Ishikawa (cell line): ENCODE measurements around the gene RNF157.

Source experiments
- CEBPB ChIP-seq: IDR thresholded peaks from 2 replicates; pipeline ENCODE4 v1.6.1; 2012
- EGR1 ChIP-seq: IDR thresholded peaks from 2 replicates; pipeline ENCODE4 v1.6.1; 2012
- EP300 ChIP-seq: IDR thresholded peaks from 2 replicates; pipeline ENCODE4 v1.6.1; 2012; ENCODE audit warnings: borderline replicate concordance
- FOXM1 ChIP-seq: IDR thresholded peaks from 2 replicates; pipeline ENCODE4 v1.6.1; 2012; ENCODE audit warnings: low read depth, borderline replicate concordance
- NFIC ChIP-seq: IDR thresholded peaks from 2 replicates; pipeline ENCODE4 v1.6.1; 2012
- RAD21 ChIP-seq: IDR thresholded peaks from 2 replicates; pipeline ENCODE4 v1.6.1; 2012; ENCODE audit warnings: low read depth
- REST ChIP-seq: IDR thresholded peaks from 2 replicates; pipeline ENCODE4 v1.6.1; 2012; ENCODE audit warnings: low read depth, mild to moderate bottlenecking
- TAF1 ChIP-seq: IDR thresholded peaks from 2 replicates; pipeline ENCODE4 v1.6.1; 2012; ENCODE audit warnings: low read depth, mild to moderate bottlenecking
- TCF12 ChIP-seq: IDR thresholded peaks from 2 replicates; pipeline ENCODE4 v1.6.1; 2012; ENCODE audit warnings: low read depth
- YY1 ChIP-seq: IDR thresholded peaks from 2 replicates; pipeline ENCODE4 v1.6.1; 2012; ENCODE audit warnings: low read depth
- TF ChIP-seq, protein P1 (sequence below): IDR thresholded peaks from 2 replicates; pipeline ENCODE4 v1.6.1; 2012
- TF ChIP-seq, protein P2 (sequence below): IDR thresholded peaks from 2 replicates; pipeline ENCODE4 v1.6.1; 2012

- TF ChIP-seq FOXM1 (no peak), EP300 (no peak), TAF1 (no peak), TCF12 (no peak), CEBPB (no peak), YY1 (no peak), REST (no peak), NFIC (no peak), RAD21 (no peak), EGR1 (no peak)
- TF ChIP-seq, protein P1, sequence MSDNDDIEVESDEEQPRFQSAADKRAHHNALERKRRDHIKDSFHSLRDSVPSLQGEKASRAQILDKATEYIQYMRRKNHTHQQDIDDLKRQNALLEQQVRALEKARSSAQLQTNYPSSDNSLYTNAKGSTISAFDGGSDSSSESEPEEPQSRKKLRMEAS = no peak
- TF ChIP-seq, protein P2, sequence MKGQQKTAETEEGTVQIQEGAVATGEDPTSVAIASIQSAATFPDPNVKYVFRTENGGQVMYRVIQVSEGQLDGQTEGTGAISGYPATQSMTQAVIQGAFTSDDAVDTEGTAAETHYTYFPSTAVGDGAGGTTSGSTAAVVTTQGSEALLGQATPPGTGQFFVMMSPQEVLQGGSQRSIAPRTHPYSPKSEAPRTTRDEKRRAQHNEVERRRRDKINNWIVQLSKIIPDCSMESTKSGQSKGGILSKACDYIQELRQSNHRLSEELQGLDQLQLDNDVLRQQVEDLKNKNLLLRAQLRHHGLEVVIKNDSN = no peak
Observed at GRCh38 chr17:76125922-76126321, 114.4 kb downstream of the RNF157 start.
